ENCODE results near the gene ANAPC5. TPM values are rescaled to one million over a fixed set of nuclear protein-coding genes. Genes with fewer than 3 reads are reported as not detected.
"Not testable (repeated sequence)": the region's sequence is repeated elsewhere in the genome, so short reads cannot be mapped to it uniquely, and the experiment has no call there.

Gene ANAPC5
- total and polyA plus RNA-seq, 2 donors: 119 to 173 TPM

DNA sequence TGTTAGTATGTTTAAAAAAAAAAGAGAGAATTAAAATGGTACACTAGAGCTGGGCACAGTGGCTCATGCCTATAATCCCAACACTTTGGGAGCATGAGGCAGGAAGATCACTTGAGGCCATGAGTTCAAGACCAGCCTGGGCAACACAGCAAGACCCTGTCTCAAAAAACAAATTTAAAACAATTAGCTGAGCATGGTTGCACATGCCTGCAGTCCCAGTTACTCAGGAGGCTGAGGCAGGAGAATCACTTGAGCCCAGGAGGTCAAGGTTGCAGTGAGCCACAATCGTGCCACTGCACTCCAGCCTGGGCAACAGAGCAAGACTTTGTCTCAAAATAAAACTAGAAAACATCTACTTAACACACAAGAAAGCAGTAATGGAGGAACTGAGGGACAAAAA is 42.0 kb downstream of the ANAPC5 start:
- H3K27me3 ChIP-seq (ENCODE audit: control insufficient read depth in 2 of 2, insufficient read depth in 1 of 2, low read length in 1 of 2); H3K4me3 ChIP-seq (ENCODE audit: low read length in 2 of 2); H3K27ac ChIP-seq (ENCODE audit: low read depth in 1 of 2, low read length in 1 of 2); DNase-seq (ENCODE audit: low read depth in 6 of 9, low spot score in 9 of 9); H3K9me3 ChIP-seq (ENCODE audit: control insufficient read depth in 2 of 2, insufficient read depth in 1 of 2, low read length in 1 of 2); H3K4me1 ChIP-seq (ENCODE audit: control insufficient read depth in 2 of 2, insufficient read depth in 2 of 2, low read length in 2 of 2): not testable (repeated sequence)
- peaks cover 27 to 46% of the 10 kb centered on the region in 2 donors for H3K36me3 ChIP-seq (ENCODE audit: control insufficient read depth in 2 of 2, insufficient read depth in 2 of 2, low read length in 1 of 2)
- WGBS: 96% methylated on average over 1 of the region's 1 CpG

DNA sequence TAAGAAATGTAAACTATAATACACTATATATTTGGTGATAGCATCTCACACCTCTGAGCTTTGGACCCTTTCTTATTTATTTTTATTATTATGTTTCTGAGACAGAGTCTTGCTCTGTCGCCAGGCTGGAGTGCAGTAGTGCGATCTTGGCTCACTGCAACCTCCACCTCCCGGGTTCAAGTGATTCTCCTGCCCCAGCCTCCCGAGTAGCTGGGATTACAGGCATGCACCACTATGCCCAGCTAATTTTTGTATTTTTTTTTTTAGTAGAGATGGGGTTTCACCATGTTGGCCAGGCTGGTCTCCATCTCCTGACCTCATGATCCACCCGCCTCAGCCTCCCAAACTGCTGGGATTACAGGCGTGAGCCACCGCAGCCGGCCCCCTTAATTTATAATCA is 44.8 kb downstream of the ANAPC5 start:
- not testable (repeated sequence) for H3K4me1 ChIP-seq (ENCODE audit: control insufficient read depth in 2 of 2, insufficient read depth in 2 of 2, low read length in 2 of 2); H3K27ac ChIP-seq (ENCODE audit: low read depth in 1 of 2, low read length in 1 of 2); H3K9me3 ChIP-seq (ENCODE audit: control insufficient read depth in 2 of 2, insufficient read depth in 1 of 2, low read length in 1 of 2); DNase-seq (ENCODE audit: low read depth in 6 of 9, low spot score in 9 of 9); H3K27me3 ChIP-seq (ENCODE audit: control insufficient read depth in 2 of 2, insufficient read depth in 1 of 2, low read length in 1 of 2); H3K4me3 ChIP-seq (ENCODE audit: low read length in 2 of 2)
- peaks cover 26 to 40% of the 10 kb centered on the region in 2 donors for H3K36me3 ChIP-seq (ENCODE audit: control insufficient read depth in 2 of 2, insufficient read depth in 2 of 2, low read length in 1 of 2)
- WGBS: over 99% methylated on average over 8 of the region's 8 CpGs

DNA sequence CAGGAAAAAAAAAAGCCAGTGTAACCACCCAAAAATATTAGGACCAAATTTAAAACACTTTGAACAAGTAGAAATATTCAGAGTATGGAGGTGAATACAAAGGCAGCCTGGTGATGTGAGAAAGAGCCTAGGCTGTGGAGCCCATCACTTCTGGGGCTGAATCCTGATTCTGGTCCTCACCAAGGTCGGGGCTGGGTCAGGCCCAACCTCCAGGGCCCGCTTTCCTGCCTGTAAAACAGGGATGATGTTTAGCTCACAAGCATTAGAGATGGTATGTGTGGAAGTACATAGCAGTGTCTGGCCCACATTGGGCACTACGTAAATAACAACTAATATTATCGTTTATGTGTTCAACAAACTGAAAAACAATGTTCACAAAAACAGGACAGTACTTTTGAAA is 47.9 kb downstream of the ANAPC5 start:
- 93% methylated on average over 4 of the region's 4 CpGs for WGBS
- no peak for DNase-seq (ENCODE audit: low read depth in 6 of 9, low spot score in 9 of 9)
- H3K27ac ChIP-seq (ENCODE audit: low read depth in 1 of 2, low read length in 1 of 2): no peak overlapping the region
- no peaks in the 10 kb centered on the region for H3K27me3 ChIP-seq (ENCODE audit: control insufficient read depth in 2 of 2, insufficient read depth in 1 of 2, low read length in 1 of 2)
- H3K4me3 ChIP-seq (ENCODE audit: low read length in 2 of 2): no peak overlapping the region
- peaks cover 10 to 13% of the 10 kb centered on the region in 2 donors for H3K36me3 ChIP-seq (ENCODE audit: control insufficient read depth in 2 of 2, insufficient read depth in 2 of 2, low read length in 1 of 2)
- no peaks in the 10 kb centered on the region for H3K4me1 ChIP-seq (ENCODE audit: control insufficient read depth in 2 of 2, insufficient read depth in 2 of 2, low read length in 2 of 2)
- no peaks in the 10 kb centered on the region for H3K9me3 ChIP-seq (ENCODE audit: control insufficient read depth in 2 of 2, insufficient read depth in 1 of 2, low read length in 1 of 2)

DNA sequence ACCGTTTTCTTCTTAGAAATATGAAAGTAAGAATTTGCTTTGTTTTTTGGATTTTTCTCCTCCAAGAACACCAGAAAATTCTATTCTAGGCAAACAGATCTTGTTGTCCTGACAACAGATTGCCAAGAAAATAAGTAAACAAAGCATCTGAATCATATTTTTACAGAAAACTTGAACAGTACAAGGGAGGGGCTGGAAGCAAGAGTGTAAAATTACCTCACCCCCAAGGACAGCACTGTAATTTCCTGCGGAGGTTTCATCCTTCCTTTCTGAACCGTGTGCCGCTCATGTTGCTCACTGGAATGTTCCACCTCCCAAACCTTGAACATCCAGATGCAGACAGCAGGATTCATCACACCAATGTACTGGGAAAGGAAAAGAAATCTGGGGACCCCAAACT is 50.3 kb downstream of the ANAPC5 start:
- WGBS: 82% methylated on average over 4 of the region's 4 CpGs
- Histone ChIP-seq H3K27ac (ENCODE audit: low read depth in 1 of 2, low read length in 1 of 2) (no peak overlapping the region), H3K9me3 (ENCODE audit: control insufficient read depth in 2 of 2, insufficient read depth in 1 of 2, low read length in 1 of 2) (no peaks in the 10 kb centered on the region), H3K36me3 (ENCODE audit: control insufficient read depth in 2 of 2, insufficient read depth in 2 of 2, low read length in 1 of 2) (no peaks in the 10 kb centered on the region), H3K4me3 (ENCODE audit: low read length in 2 of 2) (no peak overlapping the region), H3K27me3 (ENCODE audit: control insufficient read depth in 2 of 2, insufficient read depth in 1 of 2, low read length in 1 of 2) (peaks cover 0 to 2% of the 10 kb centered on the region in 2 donors), H3K4me1 (ENCODE audit: control insufficient read depth in 2 of 2, insufficient read depth in 2 of 2, low read length in 2 of 2) (peaks cover 0 to 8% of the 10 kb centered on the region in 2 donors)
- no peak for DNase-seq (ENCODE audit: low read depth in 6 of 9, low spot score in 9 of 9)

DNA sequence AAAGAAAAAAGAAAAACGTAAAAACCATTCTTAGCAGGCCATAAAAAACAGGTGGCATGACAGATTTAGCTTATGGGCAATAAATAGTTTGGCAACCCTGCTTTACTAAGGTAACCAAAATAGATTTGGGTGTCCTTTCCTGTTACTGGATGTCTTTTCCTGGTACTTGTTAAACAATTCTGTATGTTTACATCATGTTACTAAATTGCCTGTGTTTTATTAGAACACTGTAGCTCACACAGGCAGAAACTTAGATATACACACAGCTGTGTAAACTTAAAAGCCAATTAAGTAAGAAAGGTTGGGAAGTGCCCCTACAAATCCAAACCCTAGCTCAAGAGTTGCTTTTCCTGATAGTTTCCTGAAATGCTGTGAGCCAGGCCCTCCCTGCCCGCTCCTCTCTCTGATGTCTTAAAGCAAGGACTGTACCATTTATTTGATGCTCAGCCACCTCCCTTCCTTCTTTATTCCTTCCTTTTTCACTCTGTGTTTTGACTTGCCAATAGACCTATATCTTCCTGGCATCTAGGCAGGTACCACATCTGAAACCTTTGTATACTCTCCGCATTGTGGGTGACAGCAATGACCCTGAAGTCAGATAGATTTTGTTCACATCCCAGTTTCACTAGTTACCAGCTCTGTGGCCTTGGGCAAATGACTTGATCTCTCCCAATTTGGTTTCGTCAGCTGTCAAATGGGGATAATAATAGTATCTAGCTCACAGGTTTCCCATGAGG is 52.0 kb downstream of the ANAPC5 start:
- Histone ChIP-seq H3K36me3 (ENCODE audit: control insufficient read depth in 2 of 2, insufficient read depth in 2 of 2, low read length in 1 of 2) (no peaks in the 10 kb centered on the region), H3K4me3 (ENCODE audit: low read length in 2 of 2) (no peak overlapping the region), H3K27ac (ENCODE audit: low read depth in 1 of 2, low read length in 1 of 2) (no peak overlapping the region), H3K9me3 (ENCODE audit: control insufficient read depth in 2 of 2, insufficient read depth in 1 of 2, low read length in 1 of 2) (no peaks in the 10 kb centered on the region), H3K4me1 (ENCODE audit: control insufficient read depth in 2 of 2, insufficient read depth in 2 of 2, low read length in 2 of 2) (peaks cover 7 to 17% of the 10 kb centered on the region in 2 donors), H3K27me3 (ENCODE audit: control insufficient read depth in 2 of 2, insufficient read depth in 1 of 2, low read length in 1 of 2) (peaks cover 0 to 2% of the 10 kb centered on the region in 2 donors)
- no peak for DNase-seq (ENCODE audit: low read depth in 6 of 9, low spot score in 9 of 9)
- WGBS: 96% methylated on average over 4 of the region's 4 CpGs

DNA sequence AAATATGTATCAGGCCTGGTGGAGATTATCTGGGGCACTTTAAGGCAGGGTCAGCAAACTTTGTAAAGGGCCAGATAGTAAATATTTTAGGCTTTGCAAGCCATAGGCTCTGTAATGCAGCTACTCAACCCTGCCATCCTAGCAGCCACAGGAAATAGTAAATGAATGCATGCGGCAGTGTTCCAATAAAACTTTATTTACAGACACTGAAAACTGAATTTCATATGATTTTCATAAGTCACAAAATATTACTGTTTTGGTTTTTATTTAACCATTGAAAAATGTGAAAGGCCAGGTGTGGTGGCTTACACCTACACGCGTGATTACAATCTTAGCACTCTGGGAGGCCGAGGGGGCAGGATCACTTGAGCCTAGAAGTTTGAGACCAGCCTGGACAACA is 52.5 kb downstream of the ANAPC5 start:
- WGBS: 98% methylated on average over 4 of the region's 4 CpGs
- H3K27ac ChIP-seq (ENCODE audit: low read depth in 1 of 2, low read length in 1 of 2): no peak overlapping the region
- H3K4me1 ChIP-seq (ENCODE audit: control insufficient read depth in 2 of 2, insufficient read depth in 2 of 2, low read length in 2 of 2): peaks cover 8 to 20% of the 10 kb centered on the region in 2 donors

DNA sequence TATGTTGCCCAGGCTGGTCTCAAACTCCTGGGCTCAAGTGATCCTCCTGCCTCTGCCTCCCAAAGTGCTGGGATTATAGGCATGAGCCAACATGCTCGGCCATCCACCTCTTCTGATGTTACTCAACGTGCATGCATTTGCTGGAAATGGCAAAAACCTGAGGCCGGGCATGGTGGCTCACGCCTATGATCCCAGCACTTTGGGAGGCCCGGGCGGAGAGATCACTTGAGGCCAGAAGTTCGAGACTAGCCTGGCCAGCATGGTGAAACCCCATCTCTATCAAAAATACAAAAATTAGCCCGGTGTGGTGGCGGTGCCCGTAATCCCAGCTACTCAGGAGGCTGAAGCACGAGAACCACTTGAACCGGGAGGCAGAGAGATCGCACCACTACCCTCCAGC is 53.8 kb downstream of the ANAPC5 start:
- H3K27ac ChIP-seq (ENCODE audit: low read depth in 1 of 2, low read length in 1 of 2); H3K4me3 ChIP-seq (ENCODE audit: low read length in 2 of 2); H3K9me3 ChIP-seq (ENCODE audit: control insufficient read depth in 2 of 2, insufficient read depth in 1 of 2, low read length in 1 of 2); H3K27me3 ChIP-seq (ENCODE audit: control insufficient read depth in 2 of 2, insufficient read depth in 1 of 2, low read length in 1 of 2); H3K36me3 ChIP-seq (ENCODE audit: control insufficient read depth in 2 of 2, insufficient read depth in 2 of 2, low read length in 1 of 2); DNase-seq (ENCODE audit: low read depth in 6 of 9, low spot score in 9 of 9): not testable (repeated sequence)
- WGBS: 94% methylated on average over 13 of the region's 13 CpGs
- H3K4me1 ChIP-seq (ENCODE audit: control insufficient read depth in 2 of 2, insufficient read depth in 2 of 2, low read length in 2 of 2): peaks cover 8 to 22% of the 10 kb centered on the region in 2 donors

More for the DNA sequence above, 52.5 kb downstream of the ANAPC5 start:
- Histone ChIP-seq H3K27me3 (ENCODE audit: control insufficient read depth in 2 of 2, insufficient read depth in 1 of 2, low read length in 1 of 2) (peaks cover 0 to 2% of the 10 kb centered on the region in 2 donors), H3K4me3 (ENCODE audit: low read length in 2 of 2) (no peak overlapping the region), H3K9me3 (ENCODE audit: control insufficient read depth in 2 of 2, insufficient read depth in 1 of 2, low read length in 1 of 2) (no peaks in the 10 kb centered on the region), H3K36me3 (ENCODE audit: control insufficient read depth in 2 of 2, insufficient read depth in 2 of 2, low read length in 1 of 2) (no peaks in the 10 kb centered on the region)
- DNase-seq (ENCODE audit: low read depth in 6 of 9, low spot score in 9 of 9): no peak

DNA sequence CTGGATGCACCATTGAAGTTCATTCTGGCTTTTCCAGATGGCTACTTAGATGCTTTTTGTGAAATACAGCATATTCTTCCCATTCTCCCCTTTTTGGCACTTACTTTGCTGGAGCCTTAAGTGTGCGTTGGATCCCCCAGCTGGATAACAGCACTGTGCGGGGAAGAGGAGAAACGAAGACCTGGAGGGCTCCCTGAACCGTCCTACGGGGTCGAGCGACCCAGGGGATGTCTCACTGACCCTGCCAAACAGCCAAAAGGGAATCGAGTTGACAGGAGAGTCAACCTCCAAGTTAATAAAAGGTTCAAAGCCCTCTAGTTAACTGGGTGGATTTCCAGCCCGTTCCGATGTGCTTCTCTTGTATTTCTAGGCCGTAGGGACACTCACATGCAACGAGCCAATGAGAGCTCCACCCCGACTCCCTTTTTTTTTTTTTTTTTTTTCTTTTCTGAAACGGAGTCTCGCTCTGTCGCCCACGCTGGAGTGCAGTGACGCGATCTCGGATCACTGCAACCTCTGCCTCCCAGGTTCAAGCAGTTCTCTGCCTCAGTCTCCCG is 54.7 kb downstream of the ANAPC5 start:
- peak overlapping the region; percentile 61 to 87 for H3K4me3 ChIP-seq (ENCODE audit: low read length in 2 of 2)
- 5% methylated on average over 21 of the region's 21 CpGs for WGBS
- peaks cover 0 to 2% of the 10 kb centered on the region in 2 donors for H3K27me3 ChIP-seq (ENCODE audit: control insufficient read depth in 2 of 2, insufficient read depth in 1 of 2, low read length in 1 of 2)
- H3K36me3 ChIP-seq (ENCODE audit: control insufficient read depth in 2 of 2, insufficient read depth in 2 of 2, low read length in 1 of 2): peaks cover 0 to 4% of the 10 kb centered on the region in 2 donors
- H3K27ac ChIP-seq (ENCODE audit: low read depth in 1 of 2, low read length in 1 of 2): peak overlapping the region; percentile 80
- no peaks in the 10 kb centered on the region for H3K9me3 ChIP-seq (ENCODE audit: control insufficient read depth in 2 of 2, insufficient read depth in 1 of 2, low read length in 1 of 2)
- H3K4me1 ChIP-seq (ENCODE audit: control insufficient read depth in 2 of 2, insufficient read depth in 2 of 2, low read length in 2 of 2): peaks cover 8 to 23% of the 10 kb centered on the region in 2 donors
- DNase-seq (ENCODE audit: low read depth in 6 of 9, low spot score in 9 of 9): peak in 7 of 9 donors; percentile 9 to 57 (median 26)

DNA sequence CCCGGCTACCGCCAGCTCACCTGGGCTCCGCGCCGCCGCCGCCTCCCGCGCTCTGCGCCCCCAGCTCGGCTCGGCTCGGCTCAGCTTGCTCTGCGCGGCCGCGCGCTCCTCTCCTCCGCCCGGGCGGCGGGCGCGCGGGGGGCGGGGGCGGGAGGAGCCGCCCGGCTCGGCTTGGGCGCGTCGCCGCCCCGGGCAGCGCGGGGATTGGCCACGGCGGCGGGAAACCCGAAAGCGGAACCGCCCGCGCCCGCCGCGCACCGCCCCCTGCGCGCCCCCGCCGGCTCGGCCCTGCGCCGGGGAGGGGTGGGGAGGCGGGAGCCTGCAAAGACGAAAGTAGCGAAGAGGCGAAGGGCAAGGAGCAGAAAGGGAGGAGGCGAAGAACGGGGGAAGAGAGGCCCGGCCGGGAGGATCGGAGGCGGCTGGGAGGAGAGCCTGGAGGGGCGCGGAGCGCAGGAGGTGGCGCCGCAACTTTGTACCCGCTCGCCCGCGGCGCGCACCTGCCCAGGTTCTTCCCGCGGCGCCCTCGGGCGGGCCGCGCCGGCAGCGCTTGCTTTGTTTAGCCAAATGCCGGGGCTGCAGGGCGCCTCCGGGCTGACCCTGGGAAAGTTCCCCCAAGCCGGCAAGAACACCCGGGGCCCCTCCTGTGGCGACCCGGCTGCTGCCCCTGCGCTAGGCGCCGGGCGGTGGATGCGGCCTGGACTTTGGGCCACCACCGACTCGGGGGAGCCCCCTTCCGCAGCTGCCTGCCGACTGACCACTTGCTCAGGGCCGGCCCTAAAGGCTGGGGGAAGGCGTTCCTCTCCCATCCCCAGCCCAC is 55.4 kb downstream of the ANAPC5 start, which contains the start of gene CAMKK2:
Gene CAMKK2 (minus strand): TSS at position 92 of the 817 bp plus-strand sequence. CDS start 22,183 bp downstream, outside the sequence.
- Histone ChIP-seq H3K36me3 (ENCODE audit: control insufficient read depth in 2 of 2, insufficient read depth in 2 of 2, low read length in 1 of 2) (peaks cover 3 to 4% of the 10 kb centered on the region in 2 donors), H3K4me1 (ENCODE audit: control insufficient read depth in 2 of 2, insufficient read depth in 2 of 2, low read length in 2 of 2) (peaks cover 8 to 23% of the 10 kb centered on the region in 2 donors)

More for the DNA sequence above, 55.4 kb downstream of the ANAPC5 start, which contains the start of gene CAMKK2:
- H3K27me3 ChIP-seq (ENCODE audit: control insufficient read depth in 2 of 2, insufficient read depth in 1 of 2, low read length in 1 of 2): peaks cover 0 to 2% of the 10 kb centered on the region in 2 donors
- peak within 1 kb of the TSS; percentile 74 to 87 for H3K4me3 ChIP-seq (ENCODE audit: low read length in 2 of 2)
- peak; percentile 67 to 94 (median 84) for DNase-seq (ENCODE audit: low read depth in 6 of 9, low spot score in 9 of 9)
- peak within 1 kb of the TSS; percentile 80 to 89 for H3K27ac ChIP-seq (ENCODE audit: low read depth in 1 of 2, low read length in 1 of 2)
- WGBS: under 1% methylated on average over 104 of the region's 104 CpGs
- no peaks in the 10 kb centered on the region for H3K9me3 ChIP-seq (ENCODE audit: control insufficient read depth in 2 of 2, insufficient read depth in 1 of 2, low read length in 1 of 2)

Measured in thymus (tissue), 11 donors.